ENCODE results near the gene FDX1.
A peak's percentile ranks its signal among the peaks of the same experiment; 100 is the strongest.
"Not testable (repeated sequence)": the region's sequence is repeated elsewhere in the genome, so short reads cannot be mapped to it uniquely, and the experiment has no call there.

The FDX1 gene

GRCh38 chr11:110429731-110430266 lies at the start of gene FDX1:
Gene FDX1, plus strand, starts transcription at chr11:110429948. Its CDS starts 173 bp downstream, at chr11:110430121.
- peak; percentile 63 to 66 for DNase-seq (ENCODE audit: low read depth in 2 of 2)

GRCh38 chr11:110380836-110381622 lies 48.7 kb upstream of the FDX1 start:
- DNase-seq (ENCODE audit: low read depth in 2 of 2), result no peak

DNA sequence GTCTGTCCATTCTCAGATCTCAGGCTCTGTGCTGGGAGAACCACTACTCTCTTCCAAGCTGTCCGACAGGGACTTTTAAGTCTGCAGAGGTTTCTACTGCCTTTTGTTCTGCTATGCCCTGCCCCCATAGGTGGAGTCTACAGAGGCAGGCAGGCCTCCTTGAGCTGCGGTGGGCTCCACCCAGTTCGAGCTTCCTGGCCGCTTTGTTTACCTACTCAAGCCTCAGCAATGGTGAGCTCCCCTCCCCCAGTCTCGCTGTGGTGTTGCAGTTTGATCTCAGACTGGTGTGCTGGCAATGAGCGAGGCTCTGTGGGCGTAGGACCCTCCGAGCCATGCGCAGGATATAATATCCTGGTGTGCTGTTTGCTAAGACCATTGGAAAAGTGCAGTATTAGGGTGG lies 41.5 kb upstream of the FDX1 start:
- not testable (repeated sequence) for DNase-seq (ENCODE audit: low read depth in 2 of 2)

- DNase-seq (ENCODE audit: low read depth in 2 of 2), result no peak
Measured at GRCh38 chr11:110389965-110390364, 39.8 kb upstream of the FDX1 start.

- DNase-seq (ENCODE audit: low read depth in 2 of 2), result no peak
Measured at GRCh38 chr11:110392056-110392455, 37.7 kb upstream of the FDX1 start.

GRCh38 chr11:110397668-110398286 lies 32.0 kb upstream of the FDX1 start:
- not testable (repeated sequence) for DNase-seq (ENCODE audit: low read depth in 2 of 2)

GRCh38 chr11:110403585-110403984 lies 26.2 kb upstream of the FDX1 start:
- not testable (repeated sequence) for DNase-seq (ENCODE audit: low read depth in 2 of 2)

GRCh38 chr11:110405636-110406035 lies 24.1 kb upstream of the FDX1 start:
- DNase-seq (ENCODE audit: low read depth in 2 of 2), result not testable (repeated sequence)

- DNase-seq (ENCODE audit: low read depth in 2 of 2), result no peak
Measured at GRCh38 chr11:110407315-110407714, 22.4 kb upstream of the FDX1 start.

DNA sequence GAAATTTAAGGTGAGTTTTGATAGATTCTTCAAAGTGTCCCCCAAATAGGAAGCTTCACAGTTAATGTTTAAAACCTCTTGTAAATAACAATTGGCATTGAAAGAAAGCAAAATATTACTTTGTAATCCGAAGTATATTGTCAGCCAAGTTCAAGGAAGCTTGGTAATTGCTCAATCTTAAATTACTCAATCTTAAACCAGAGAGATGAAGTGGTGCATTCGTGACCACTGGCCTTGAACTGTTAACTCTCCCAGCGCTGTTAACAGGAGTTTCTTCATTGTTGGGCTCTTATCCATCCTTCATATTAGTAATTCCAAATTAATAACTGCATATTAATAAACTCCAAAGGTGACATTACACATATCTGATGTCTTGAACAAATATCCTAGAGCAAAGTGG lies 20.6 kb upstream of the FDX1 start:
- no peak for DNase-seq (ENCODE audit: low read depth in 2 of 2)

- DNase-seq (ENCODE audit: low read depth in 2 of 2), result no peak
Measured at GRCh38 chr11:110410651-110411050, 19.1 kb upstream of the FDX1 start.

DNA sequence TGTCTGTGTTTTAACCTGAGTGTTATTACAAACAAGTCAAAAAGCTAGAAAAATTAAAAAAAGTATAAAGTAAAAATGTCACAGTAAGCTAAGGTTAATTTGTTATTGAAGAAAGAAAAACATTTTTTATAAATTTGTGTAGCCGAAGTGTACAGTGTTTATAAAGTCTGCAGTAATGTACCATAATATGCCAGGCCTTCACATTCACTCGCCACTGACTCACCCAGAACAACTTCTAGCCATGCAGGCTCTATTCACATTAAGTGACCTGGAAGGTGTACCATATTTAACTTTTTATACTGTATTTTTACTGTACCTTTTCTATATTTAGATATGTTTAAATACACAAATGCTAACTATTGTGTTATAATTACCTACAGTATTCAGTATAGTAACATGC lies 14.7 kb upstream of the FDX1 start:
- no peak for DNase-seq (ENCODE audit: low read depth in 2 of 2)

DNA sequence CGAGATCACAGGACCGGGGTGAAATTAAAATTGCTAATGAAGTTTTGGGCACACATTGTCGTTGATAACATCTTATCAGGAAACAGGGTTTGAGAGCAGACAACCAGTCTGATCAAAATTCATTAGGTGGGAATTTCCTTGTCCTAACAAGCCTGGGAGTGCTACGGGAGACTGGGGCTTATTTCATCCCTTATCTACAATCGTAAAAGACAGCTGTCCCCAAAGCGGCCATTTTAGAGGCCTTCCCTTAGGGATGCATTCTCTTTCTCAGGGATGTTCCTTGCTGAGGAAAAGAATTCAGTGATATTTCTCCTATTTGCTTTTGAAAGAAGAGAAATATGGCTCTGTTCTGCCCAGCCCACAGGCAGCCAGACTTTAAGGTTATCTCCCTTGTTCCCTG lies 8.1 kb upstream of the FDX1 start:
- not testable (repeated sequence) for DNase-seq (ENCODE audit: low read depth in 2 of 2)

GRCh38 chr11:110422306-110422905 lies 7.3 kb upstream of the FDX1 start:
- no peak for DNase-seq (ENCODE audit: low read depth in 2 of 2)

DNA sequence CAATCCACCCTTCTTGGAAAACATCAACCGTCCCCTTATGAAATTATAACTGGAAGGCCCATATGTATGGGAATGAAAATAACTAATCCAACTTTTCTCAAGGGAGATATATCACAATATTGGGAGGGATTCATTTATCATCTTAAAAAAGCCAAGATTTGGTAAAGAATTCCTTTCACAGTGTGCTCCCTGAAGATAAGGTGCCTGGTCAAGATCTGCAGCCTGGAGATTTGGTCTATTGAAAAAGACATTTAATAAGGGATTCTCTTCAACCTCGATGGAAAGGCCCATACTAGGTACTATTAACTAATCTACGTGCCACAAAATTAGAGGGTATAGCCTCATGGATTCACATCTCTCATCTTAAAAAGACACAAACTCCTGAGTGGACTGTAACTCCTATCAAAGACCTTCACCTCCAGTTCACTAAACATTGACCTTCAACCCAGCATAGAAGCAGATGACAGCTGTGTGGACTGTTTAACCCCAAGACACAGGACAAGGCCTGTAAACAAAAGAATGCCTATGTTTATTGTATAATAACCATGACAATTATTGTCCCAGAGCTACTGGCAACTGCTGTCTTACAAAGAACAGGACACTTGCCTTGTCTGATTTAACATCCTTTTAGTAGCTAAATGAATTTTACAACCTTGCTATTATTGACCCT lies 4.8 kb upstream of the FDX1 start:
- no peak for DNase-seq (ENCODE audit: low read depth in 2 of 2)

DNA sequence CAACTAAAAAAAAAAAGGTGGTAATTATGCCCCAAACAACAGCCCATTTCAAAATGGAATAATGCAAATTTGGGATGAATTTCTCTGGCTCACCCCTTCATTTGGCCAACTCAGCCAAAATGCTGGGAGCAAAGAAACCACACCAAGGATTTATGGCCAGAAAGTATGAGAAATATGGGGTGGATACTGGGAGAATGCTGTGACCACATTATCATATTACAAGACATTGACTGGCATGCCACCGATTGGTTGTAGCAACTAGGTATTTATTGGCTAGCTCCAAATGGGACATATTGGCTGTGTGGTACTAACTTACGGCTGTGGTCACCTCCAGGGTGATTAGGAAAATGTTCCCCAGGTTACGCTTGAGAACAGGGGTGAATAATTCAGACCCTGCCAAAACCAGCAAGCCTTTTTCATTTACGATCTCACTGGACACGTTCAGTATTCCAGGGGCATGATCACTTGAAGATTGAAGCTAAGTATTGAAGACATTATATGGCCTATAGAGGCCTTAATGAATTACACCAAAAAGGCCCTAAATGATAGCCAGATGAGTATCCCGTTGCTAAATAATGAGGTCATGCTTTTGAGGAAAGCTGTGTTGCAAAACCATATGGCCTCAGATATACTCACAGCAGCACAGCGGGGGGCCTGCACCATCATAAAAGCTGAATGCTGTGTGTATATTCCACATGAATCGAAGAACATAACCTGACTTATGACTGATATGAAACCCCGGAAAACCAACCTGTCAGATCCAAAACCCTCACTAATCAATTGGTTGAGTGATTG lies 3.8 kb upstream of the FDX1 start:
- no peak for DNase-seq (ENCODE audit: low read depth in 2 of 2)

DNA sequence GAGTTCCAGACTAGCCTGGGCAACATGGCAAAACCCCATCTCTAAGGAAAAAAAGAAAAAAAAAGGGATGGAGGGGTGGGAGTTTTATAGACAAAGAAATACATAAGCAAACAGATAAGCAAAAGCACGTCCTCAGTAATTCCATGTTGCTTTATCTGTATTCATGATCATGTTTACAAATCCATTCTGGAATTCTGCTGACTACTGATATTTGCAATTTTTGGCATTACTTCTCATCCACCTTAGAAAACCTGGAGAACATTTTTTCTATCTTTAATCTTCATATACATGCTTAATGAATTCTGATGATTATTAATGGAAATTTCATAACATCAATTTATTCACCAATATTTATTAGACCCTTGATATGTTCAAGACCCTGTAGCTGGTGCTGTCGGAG lies 1.7 kb upstream of the FDX1 start:
- DNase-seq (ENCODE audit: low read depth in 2 of 2), result no peak

DNA sequence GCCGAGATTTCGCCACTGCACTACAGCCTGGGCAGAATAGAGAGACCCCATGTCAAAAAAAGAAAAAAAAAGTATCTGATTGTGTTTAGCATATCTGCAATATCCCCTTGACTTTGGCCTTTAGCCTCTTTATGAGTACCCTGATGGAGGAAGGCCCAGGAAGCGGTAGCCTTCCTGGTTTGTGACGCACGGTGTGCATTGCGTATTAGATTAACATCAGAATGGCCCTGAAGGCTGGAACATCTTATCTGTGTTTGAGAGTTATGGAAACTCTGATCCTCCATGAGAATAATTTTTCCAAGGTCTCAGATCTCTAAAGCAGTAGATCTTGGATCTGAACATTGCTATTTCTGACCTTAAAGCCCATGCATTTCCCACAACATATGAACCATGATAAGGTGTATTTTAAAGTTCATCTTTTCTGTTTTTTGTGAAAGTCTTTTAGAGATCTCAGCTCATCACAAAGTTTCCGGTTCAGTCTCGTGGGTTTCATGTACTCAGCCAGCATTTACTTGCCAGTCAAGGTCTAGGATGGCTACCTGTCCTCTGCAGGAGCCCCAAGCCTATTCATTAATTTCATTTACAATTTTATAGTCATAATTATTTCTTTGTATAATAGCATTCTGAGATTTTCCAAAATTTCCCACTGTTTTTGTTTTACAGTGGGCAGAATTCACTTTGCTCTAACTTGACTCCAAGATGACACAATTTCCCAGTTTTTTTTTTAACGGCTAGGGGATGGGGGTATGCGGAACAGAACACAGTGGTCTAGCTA lies 605 bp upstream of the FDX1 start:
- DNase-seq (ENCODE audit: low read depth in 2 of 2), result no peak

- DNase-seq (ENCODE audit: low read depth in 2 of 2), result no peak
Measured at GRCh38 chr11:110430267-110431050, 711 bp downstream of the FDX1 start.
